IMR-90 (cell line): ENCODE measurements around the gene PTPRG. TPM values are rescaled to one million over a fixed set of nuclear protein-coding genes. Genes with fewer than 3 reads are reported as not detected.

Experiments used
- ATAC-seq: fragments of 200-7000 bp; cut with Tn5 transposase; 2 replicates; pipeline ENCODE4 v1.9.1; 2020; ENCODE audit warnings: low read depth, mild to moderate bottlenecking, moderate library complexity
- BruUV-seq: library from RNA; stranded (reverse); fragments of 400-500 nt; replicated peaks from 2 replicates; lab custom pipeline; 2021; lab: Mats Ljungman, UMichigan
- CTCF ChIA-PET: fragments of 300-600 bp; formaldehyde crosslinking; extraction: SDS; loops from one replicate; lab custom pipeline; 2021; ENCODE audit warnings: antibody characterized with exemption; lab: Yijun Ruan, JAX
- POLR2A ChIA-PET: fragments of 300-600 bp; sonication (Branson Sonifier 250); formaldehyde crosslinking; loops from one replicate; lab custom pipeline; 2022; ENCODE audit warnings: antibody characterized with exemption; ENCODE audit not compliant: unreplicated experiment; lab: Charles Lee
- DNase-seq: peaks from one replicate; pipeline ENCODE4 v3.0.0; 2013
- H2AFZ ChIP-seq: replicated peaks from 2 replicates; pipeline ENCODE3; 2013; ENCODE audit warnings: low read length, mild to moderate bottlenecking; ENCODE audit not compliant: poor library complexity
- H2AK5ac ChIP-seq: 2 replicates; pipeline ENCODE4 v1.6.1; 2013; ENCODE audit warnings: low read depth, low read length, inconsistent platforms
- H2AK9ac ChIP-seq: replicated peaks from 2 replicates; pipeline ENCODE3; 2013; ENCODE audit warnings: mild to moderate bottlenecking, low read depth, low read length, moderate library complexity; ENCODE audit not compliant: poor library complexity
- H2BK120ac ChIP-seq: 2 replicates; pipeline ENCODE4 v1.6.1; 2013; ENCODE audit warnings: low read depth, low read length, inconsistent platforms
- H2BK15ac ChIP-seq: 3 replicates; pipeline ENCODE4 v1.6.1; 2013; ENCODE audit warnings: low read depth, low read length, inconsistent platforms
- H2BK20ac ChIP-seq: 2 replicates; pipeline ENCODE4 v1.6.1; 2013; ENCODE audit warnings: low read depth, mild to moderate bottlenecking, inconsistent platforms, low read length, moderate library complexity
- H2BK5ac ChIP-seq: 2 replicates; pipeline ENCODE4 v1.6.1; 2013; ENCODE audit warnings: mild to moderate bottlenecking, low read depth, low read length, inconsistent platforms; ENCODE audit not compliant: poor library complexity, severe bottlenecking
- H3K14ac ChIP-seq: replicated peaks from 2 replicates; pipeline ENCODE4 v1.6.1; 2013; ENCODE audit warnings: low read depth, low read length, inconsistent platforms
- H3K18ac ChIP-seq: 2 replicates; pipeline ENCODE4 v1.6.1; 2013; ENCODE audit warnings: low read depth, low read length, control low read depth
- H3K23ac ChIP-seq: 2 replicates; pipeline ENCODE4 v1.6.1; 2013; ENCODE audit warnings: low read depth, low read length, inconsistent platforms
- H3K27ac ChIP-seq: 2 replicates; pipeline ENCODE4 v1.5.1; 2013; ENCODE audit warnings: mild to moderate bottlenecking, control low read depth, low read length; ENCODE audit not compliant: insufficient read depth
- H3K27me3 ChIP-seq: 2 replicates; pipeline ENCODE4 v1.6.1; 2013; ENCODE audit warnings: low read length; ENCODE audit not compliant: control insufficient read depth, insufficient read depth
- H3K36me3 ChIP-seq: 2 replicates; pipeline ENCODE4 v1.6.1; 2013; ENCODE audit warnings: low read length, mixed read lengths; ENCODE audit not compliant: control insufficient read depth, insufficient read depth
- H3K4ac ChIP-seq: 2 replicates; pipeline ENCODE4 v1.6.1; 2013; ENCODE audit warnings: low read depth, low read length, inconsistent platforms
- H3K4me1 ChIP-seq: 2 replicates; pipeline ENCODE4 v1.6.1; 2013; ENCODE audit warnings: low read length, mixed read lengths; ENCODE audit not compliant: control insufficient read depth, insufficient read depth
- H3K4me2 ChIP-seq: 2 replicates; pipeline ENCODE4 v1.6.1; 2013; ENCODE audit warnings: low read depth, mild to moderate bottlenecking, control low read depth, low read length, moderate library complexity
- H3K4me3 ChIP-seq: 2 replicates; pipeline ENCODE4 v1.5.1; 2013; ENCODE audit warnings: low read depth, mild to moderate bottlenecking, control low read depth, low read length, moderate library complexity; ENCODE audit not compliant: insufficient read depth
- H3K56ac ChIP-seq: 2 replicates; pipeline ENCODE4 v1.6.1; 2013; ENCODE audit warnings: low read length, inconsistent platforms; ENCODE audit not compliant: insufficient read depth; ENCODE audit errors: extremely low read depth
- H3K79me1 ChIP-seq, 2 experiments: 2 replicates each; pipeline ENCODE4 v1.6.1; 2013; ENCODE audit warnings: low read length in 2 of 2, inconsistent platforms in 1 of 2, low read depth in 1 of 2
- H3K9ac ChIP-seq: 2 replicates; pipeline ENCODE4 v1.6.1; 2013; ENCODE audit warnings: low read depth, low read length, control low read depth
- H3K9me1 ChIP-seq: 2 replicates; pipeline ENCODE4 v1.6.1; 2013; ENCODE audit warnings: low read length, inconsistent platforms; ENCODE audit not compliant: insufficient read depth
- H3K9me3 ChIP-seq: 2 replicates; pipeline ENCODE4 v1.6.1; 2013; ENCODE audit warnings: low read length; ENCODE audit not compliant: control insufficient read depth, insufficient read depth
- H4K20me1 ChIP-seq: 2 replicates; pipeline ENCODE4 v1.6.1; 2013; ENCODE audit warnings: low read length, inconsistent platforms; ENCODE audit not compliant: insufficient read depth
- H4K5ac ChIP-seq: 2 replicates; pipeline ENCODE4 v1.6.1; 2013; ENCODE audit warnings: mild to moderate bottlenecking, low read depth, low read length, control low read depth
- H4K8ac ChIP-seq, 2 experiments: 2 replicates each; pipeline ENCODE4 v1.6.1; 2013; ENCODE audit warnings: low read depth in 2 of 2, low read length in 2 of 2, control low read depth in 1 of 2, inconsistent platforms in 1 of 2
- H4K91ac ChIP-seq: 2 replicates; pipeline ENCODE4 v1.6.1; 2013; ENCODE audit warnings: low read depth, low read length, inconsistent platforms; ENCODE audit not compliant: insufficient read depth
- BHLHE40 ChIP-seq: fragments of 150-350 bp; IDR thresholded peaks from 2 replicates; pipeline ENCODE4 v1.6.1; 2016; ENCODE audit warnings: mild to moderate bottlenecking, low read depth, low read length
- CHD1 ChIP-seq: IDR thresholded peaks from 2 replicates; pipeline ENCODE4 v1.6.1; 2012; ENCODE audit warnings: low read depth, low read length, improper control_type of control experiment
- MAZ ChIP-seq: IDR thresholded peaks from 2 replicates; pipeline ENCODE4 v1.6.1; 2012; ENCODE audit warnings: low read depth, mild to moderate bottlenecking, low read length, improper control_type of control experiment, moderate library complexity, borderline replicate concordance
- NFE2L2 ChIP-seq: fragments of 150-350 bp; IDR thresholded peaks from 2 replicates; pipeline ENCODE4 v1.6.1; 2016; ENCODE audit warnings: low read depth, mild to moderate bottlenecking, low read length
- POLR2A ChIP-seq: IDR thresholded peaks from 2 replicates; pipeline ENCODE4 v1.6.1; 2012; ENCODE audit warnings: mild to moderate bottlenecking, low read depth, low read length
- RCOR1 ChIP-seq: IDR thresholded peaks from 2 replicates; pipeline ENCODE4 v1.6.1; 2012; ENCODE audit warnings: mild to moderate bottlenecking, low read length, improper control_type of control experiment; ENCODE audit not compliant: insufficient replicate concordance
- WGBS, 2 experiments: methylation state at CpG; one replicate each; pipeline versions ENCODE4 v1.1.5 to v1.1.7; 2013; ENCODE audit warnings: missing lambda C conversion rate in 2 of 2; ENCODE audit not compliant: insufficient read length in 1 of 2; ENCODE audit errors: extremely low coverage in 2 of 2; 5-methylcytosine and 5-hydroxymethylcytosine counted together
- dilution Hi-C: fragments of 300-500 bp; cut with HindIII; formaldehyde crosslinking; loops from one replicate; pipeline ENCODE4 v1.14.3; 2018; ENCODE audit warnings: low sequenced_read_pairs; ENCODE audit not compliant: unreplicated experiment
- in situ Hi-C: fragments of 300-500 bp; cut with MboI; formaldehyde crosslinking; loops from 3 replicates; pipeline ENCODE4 v1.14.3; 2019; ENCODE audit warnings: low sequenced_read_pairs, inconsistent platforms, mixed read lengths
- intact Hi-C: fragments of 100-400 bp; cut with micrococcal nuclease; formaldehyde crosslinking; loops from 2 replicates; pipeline ENCODE4 v1.10.0; 2022
- polyA plus RNA-seq, 3 experiments: library from polyadenylated mRNA; depleted of rRNA; stranded (reverse); fragments of >200 nt; gene quantifications; 2 replicates each; pipeline ENCODE4 v1.2.3, GENCODE V29; 2012; ENCODE audit warnings: low replicate concordance in 1 of 3
- total RNA-seq: library from RNA; depleted of rRNA; stranded (reverse); fragments of >200 nt; gene quantifications from 2 replicates; pipeline ENCODE4 v1.2.3, GENCODE V29; 2012
- TF ChIP-seq, protein P1 (sequence below): conservative IDR thresholded peaks from 2 replicates; pipeline ENCODE4 v1.5.1; 2012; ENCODE audit warnings: mild to moderate bottlenecking, low read depth, low read length, improper control_type of control experiment
- TF ChIP-seq, protein P2 (sequence below): fragments of 150-350 bp; IDR thresholded peaks from 2 replicates; pipeline ENCODE4 v1.6.1; 2016; ENCODE audit warnings: low read depth, mild to moderate bottlenecking, low read length, moderate library complexity, borderline replicate concordance
- TF ChIP-seq, protein P3 (sequence below): fragments of 150-350 bp; IDR thresholded peaks from 2 replicates; pipeline ENCODE4 v1.6.1; 2017; ENCODE audit warnings: mild to moderate bottlenecking, antibody characterized with exemption, low read length, low read depth

Gene PTPRG
- total and polyA plus RNA-seq, 2 of the 4 experiments (the other 2 are of a cell fraction) = 7.7 to 31.0 TPM

DNA sequence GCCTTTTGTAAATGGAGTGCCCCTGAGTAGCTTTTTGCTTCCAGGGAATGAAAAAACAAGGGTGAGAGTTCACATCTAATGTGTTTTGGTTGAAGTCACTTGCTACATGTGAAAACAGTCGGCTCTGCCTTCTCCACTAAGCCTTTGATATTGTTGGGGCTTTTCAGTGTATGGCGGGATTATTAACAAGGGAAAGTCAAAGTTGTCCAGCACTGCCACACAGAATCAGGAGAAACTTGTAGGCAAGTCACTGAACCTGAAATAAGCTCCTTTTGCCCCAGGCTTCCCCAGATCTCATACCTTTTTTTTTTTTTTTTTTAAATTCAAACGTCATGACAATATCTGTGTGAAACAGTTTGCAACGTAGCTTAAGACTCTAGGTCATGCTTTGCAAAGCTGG is 564.0 kb downstream of the PTPRG start:
- H3K56ac ChIP-seq = no peak overlapping the region
- H2BK5ac ChIP-seq = no peak overlapping the region
- BruUV-seq = no TSS peak
- ChIA-PET CTCF (no interaction called here), POLR2A (no interaction called here)
- no peaks in the 10 kb centered on the region for H3K9me1 ChIP-seq
- no peak overlapping the region for H2BK15ac ChIP-seq
- no peak overlapping the region for H2BK20ac ChIP-seq
- no peak overlapping the region for H3K27ac ChIP-seq
- H3K9ac ChIP-seq = no peak overlapping the region
- H3K23ac ChIP-seq = no peak overlapping the region
- no peak overlapping the region for H3K18ac ChIP-seq
- in situ Hi-C loops (no loop called here), intact Hi-C loops (loop anchor here (2.0 kb wide), 1 partner anchor 15 kb away; no protein-coding TSS in a partner anchor), dilution Hi-C loops (no loop called here)
- H3K14ac ChIP-seq = no peak overlapping the region
- DNase-seq (no peak), ATAC-seq (no peak)
- H2BK120ac ChIP-seq = no peak overlapping the region
- H4K8ac ChIP-seq = no peak overlapping the region
- H3K4me3 ChIP-seq = no peak overlapping the region
- no CpG with 5 or more reads among the region's 4 CpGs for WGBS, 2 experiments
- H3K79me1 ChIP-seq = no peaks in the 10 kb centered on the region; a peak in 1 of 4 replicates
- H4K20me1 ChIP-seq = no peaks in the 10 kb centered on the region; the same call in 1 of the 2 replicates
- H3K27me3 ChIP-seq = no peaks in the 10 kb centered on the region
- no peak overlapping the region for H2AK5ac ChIP-seq
- no peak overlapping the region for H2AK9ac ChIP-seq
- no peak overlapping the region for H2AFZ ChIP-seq
- no peak overlapping the region for H4K91ac ChIP-seq
- no peak overlapping the region for H3K4me2 ChIP-seq
- no peaks in the 10 kb centered on the region for H3K36me3 ChIP-seq
- TF ChIP-seq, protein P1, sequence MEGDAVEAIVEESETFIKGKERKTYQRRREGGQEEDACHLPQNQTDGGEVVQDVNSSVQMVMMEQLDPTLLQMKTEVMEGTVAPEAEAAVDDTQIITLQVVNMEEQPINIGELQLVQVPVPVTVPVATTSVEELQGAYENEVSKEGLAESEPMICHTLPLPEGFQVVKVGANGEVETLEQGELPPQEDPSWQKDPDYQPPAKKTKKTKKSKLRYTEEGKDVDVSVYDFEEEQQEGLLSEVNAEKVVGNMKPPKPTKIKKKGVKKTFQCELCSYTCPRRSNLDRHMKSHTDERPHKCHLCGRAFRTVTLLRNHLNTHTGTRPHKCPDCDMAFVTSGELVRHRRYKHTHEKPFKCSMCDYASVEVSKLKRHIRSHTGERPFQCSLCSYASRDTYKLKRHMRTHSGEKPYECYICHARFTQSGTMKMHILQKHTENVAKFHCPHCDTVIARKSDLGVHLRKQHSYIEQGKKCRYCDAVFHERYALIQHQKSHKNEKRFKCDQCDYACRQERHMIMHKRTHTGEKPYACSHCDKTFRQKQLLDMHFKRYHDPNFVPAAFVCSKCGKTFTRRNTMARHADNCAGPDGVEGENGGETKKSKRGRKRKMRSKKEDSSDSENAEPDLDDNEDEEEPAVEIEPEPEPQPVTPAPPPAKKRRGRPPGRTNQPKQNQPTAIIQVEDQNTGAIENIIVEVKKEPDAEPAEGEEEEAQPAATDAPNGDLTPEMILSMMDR = no peak
- TF ChIP-seq RCOR1 (no peak), POLR2A (no peak), NFE2L2 (no peak), BHLHE40 (no peak), CHD1 (no peak), MAZ (no peak)
- TF ChIP-seq, protein P2, sequence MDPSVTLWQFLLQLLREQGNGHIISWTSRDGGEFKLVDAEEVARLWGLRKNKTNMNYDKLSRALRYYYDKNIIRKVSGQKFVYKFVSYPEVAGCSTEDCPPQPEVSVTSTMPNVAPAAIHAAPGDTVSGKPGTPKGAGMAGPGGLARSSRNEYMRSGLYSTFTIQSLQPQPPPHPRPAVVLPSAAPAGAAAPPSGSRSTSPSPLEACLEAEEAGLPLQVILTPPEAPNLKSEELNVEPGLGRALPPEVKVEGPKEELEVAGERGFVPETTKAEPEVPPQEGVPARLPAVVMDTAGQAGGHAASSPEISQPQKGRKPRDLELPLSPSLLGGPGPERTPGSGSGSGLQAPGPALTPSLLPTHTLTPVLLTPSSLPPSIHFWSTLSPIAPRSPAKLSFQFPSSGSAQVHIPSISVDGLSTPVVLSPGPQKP = no peak
- TF ChIP-seq, protein P3, sequence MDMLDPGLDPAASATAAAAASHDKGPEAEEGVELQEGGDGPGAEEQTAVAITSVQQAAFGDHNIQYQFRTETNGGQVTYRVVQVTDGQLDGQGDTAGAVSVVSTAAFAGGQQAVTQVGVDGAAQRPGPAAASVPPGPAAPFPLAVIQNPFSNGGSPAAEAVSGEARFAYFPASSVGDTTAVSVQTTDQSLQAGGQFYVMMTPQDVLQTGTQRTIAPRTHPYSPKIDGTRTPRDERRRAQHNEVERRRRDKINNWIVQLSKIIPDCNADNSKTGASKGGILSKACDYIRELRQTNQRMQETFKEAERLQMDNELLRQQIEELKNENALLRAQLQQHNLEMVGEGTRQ = no peak
- H4K5ac ChIP-seq = no peak overlapping the region
- no peak overlapping the region for H3K4ac ChIP-seq
- H3K9me3 ChIP-seq = peaks cover 4% of the 10 kb centered on the region; the same call in 1 of the 2 replicates
- H3K4me1 ChIP-seq = no peaks in the 10 kb centered on the region
